Astrocyte of the cerebellum (primary cell): ENCODE results near the gene MDM2.

ENCODE experiments used
- DNase-seq: peaks from one replicate; pipeline ENCODE4 v3.0.0-alpha.2; 2011; ENCODE audit warnings: low read depth
- H3K4me3 ChIP-seq: 2 replicates; pipeline ENCODE4 v1.5.1; 2011; ENCODE audit warnings: mild to moderate bottlenecking, low read depth, low read length, moderate library complexity
- CTCF ChIP-seq: IDR thresholded peaks from 2 replicates; pipeline ENCODE4 v1.5.1; 2012; ENCODE audit warnings: low read length, low read depth, moderate library complexity, mild to moderate bottlenecking; ENCODE audit errors: missing control alignments
- in situ Hi-C: cut with HindIII; loops from 2 replicates; pipeline ENCODE4 v1.10.0; 2017; ENCODE audit warnings: low sequenced_read_pairs

Gene MDM2

GRCh38 chr12:68887641-68888040 lies 79.7 kb downstream of the MDM2 start:
- no peak for TF ChIP-seq CTCF
- no peak for DNase-seq
- in situ Hi-C loops = no loop called here
- H3K4me3 ChIP-seq = no peak overlapping the region

GRCh38 chr12:68888243-68888642 lies 80.3 kb downstream of the MDM2 start:
- in situ Hi-C loops = no loop called here
- no peak for DNase-seq
- H3K4me3 ChIP-seq = no peak overlapping the region
- no peak for TF ChIP-seq CTCF

GRCh38 chr12:68890701-68891113 lies 82.7 kb downstream of the MDM2 start:
- no peak for DNase-seq
- no peak overlapping the region for H3K4me3 ChIP-seq
- in situ Hi-C loops = no loop called here
- no peak for TF ChIP-seq CTCF

GRCh38 chr12:68891141-68891540 lies 83.2 kb downstream of the MDM2 start:
- H3K4me3 ChIP-seq = no peak overlapping the region
- in situ Hi-C loops = no loop called here

GRCh38 chr12:68893201-68893600 lies 85.2 kb downstream of the MDM2 start:
- TF ChIP-seq CTCF = no peak
- in situ Hi-C loops = no loop called here
- DNase-seq = no peak

More at GRCh38 chr12:68891141-68891540, 83.2 kb downstream of the MDM2 start:
- no peak for DNase-seq
- no peak for TF ChIP-seq CTCF

GRCh38 chr12:68893741-68894140 lies 85.8 kb downstream of the MDM2 start:
- H3K4me3 ChIP-seq = no peak overlapping the region
- no peak for TF ChIP-seq CTCF
- no peak for DNase-seq
- in situ Hi-C loops = no loop called here

More at GRCh38 chr12:68893201-68893600, 85.2 kb downstream of the MDM2 start:
- H3K4me3 ChIP-seq = no peak overlapping the region
